GM12891 (cell line): ENCODE measurements around the gene GPATCH11.

Experiments
- DNase-seq: peaks from one replicate; pipeline ENCODE4 v3.0.0; 2011; ENCODE audit warnings: low spot score; ENCODE audit not compliant: insufficient read length
- FAIRE-seq: peaks from 2 replicates; lab custom pipeline; 2011; peaks lifted over from hg19 to GRCh38; lab: Jason Lieb, UNC
- PAX5 ChIP-seq: IDR thresholded peaks from 2 replicates; pipeline ENCODE4 v1.6.1; 2011; ENCODE audit warnings: low read length, moderate library complexity, mild to moderate bottlenecking; ENCODE audit not compliant: insufficient read depth, severe bottlenecking
- POLR2A ChIP-seq: IDR thresholded peaks from 2 replicates; pipeline ENCODE4 v1.6.1; 2011; ENCODE audit warnings: low read depth, low read length, control low read depth
- POLR2AphosphoS5 ChIP-seq: IDR thresholded peaks from 2 replicates; pipeline ENCODE4 v1.6.1; 2011; ENCODE audit warnings: low read depth, low read length, control low read depth
- POU2F2 ChIP-seq: IDR thresholded peaks from 2 replicates; pipeline ENCODE4 v1.6.1; 2011; ENCODE audit warnings: low read depth, mild to moderate bottlenecking, control low read depth, low read length, moderate library complexity
- SPI1 ChIP-seq: IDR thresholded peaks from 2 replicates; pipeline ENCODE4 v1.6.1; 2011; ENCODE audit warnings: low read depth, low read length, control low read depth
- TAF1 ChIP-seq: IDR thresholded peaks from 2 replicates; pipeline ENCODE4 v1.6.1; 2011; ENCODE audit warnings: low read depth, low read length, control low read depth

The GPATCH11 gene

DNA sequence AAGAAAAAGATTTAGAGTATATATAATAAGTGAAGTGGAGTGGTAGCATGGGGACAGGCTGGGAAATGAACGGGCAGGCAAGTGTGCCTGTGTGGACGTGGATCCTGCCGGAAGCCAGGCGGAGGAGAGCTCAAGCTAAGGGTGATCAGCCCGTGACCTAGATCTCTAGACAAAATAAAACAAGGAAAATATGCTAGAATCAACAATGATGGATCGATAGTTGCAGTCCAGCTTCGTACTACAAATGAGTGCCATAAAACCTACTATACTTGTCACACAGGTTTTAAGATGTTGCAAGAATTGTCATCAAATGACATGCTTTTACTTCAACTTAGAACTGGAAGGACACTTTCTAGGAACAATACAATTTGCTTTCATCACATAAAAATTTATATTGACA, 64.0 kb downstream of the GPATCH11 start:
- TF ChIP-seq POLR2A (no peak), POLR2AphosphoS5 (no peak), PAX5 (no peak), TAF1 (no peak), POU2F2 (no peak), SPI1 (no peak)
- FAIRE-seq, result no peak
- no peak for DNase-seq
